BE2C (cell line): ENCODE data around the gene FBXO46.
A peak's percentile ranks its signal among the peaks of the same experiment; 100 is the strongest.

ENCODE experiments used
- DNase-seq: peaks from one replicate; pipeline ENCODE4 v3.0.0-alpha.2; 2020
- H3K27me3 ChIP-seq: fragments of 250-450 bp; sonication (Bioruptor Pico); 2 replicates; pipeline ENCODE4 v1.5.1; 2020; ENCODE audit warnings: mild to moderate bottlenecking
- H3K36me3 ChIP-seq: fragments of 250-450 bp; sonication (Bioruptor Pico); 2 replicates; pipeline ENCODE4 v1.5.1; 2020; ENCODE audit warnings: mild to moderate bottlenecking
- H3K4me1 ChIP-seq: fragments of 250-450 bp; sonication (Bioruptor Pico); 2 replicates; pipeline ENCODE4 v1.5.1; 2020
- H3K4me3 ChIP-seq: 2 replicates; pipeline ENCODE4 v1.5.1; 2011; ENCODE audit warnings: low read depth, low read length
- H3K9me3 ChIP-seq: fragments of 250-450 bp; sonication (Bioruptor Pico); 2 replicates; pipeline ENCODE4 v1.5.1; 2020
- TF ChIP-seq, protein P1 (sequence below): IDR thresholded peaks from 2 replicates; pipeline ENCODE4 v1.5.1; 2012; ENCODE audit warnings: mild to moderate bottlenecking, low read depth, low read length

The FBXO46 gene

DNA sequence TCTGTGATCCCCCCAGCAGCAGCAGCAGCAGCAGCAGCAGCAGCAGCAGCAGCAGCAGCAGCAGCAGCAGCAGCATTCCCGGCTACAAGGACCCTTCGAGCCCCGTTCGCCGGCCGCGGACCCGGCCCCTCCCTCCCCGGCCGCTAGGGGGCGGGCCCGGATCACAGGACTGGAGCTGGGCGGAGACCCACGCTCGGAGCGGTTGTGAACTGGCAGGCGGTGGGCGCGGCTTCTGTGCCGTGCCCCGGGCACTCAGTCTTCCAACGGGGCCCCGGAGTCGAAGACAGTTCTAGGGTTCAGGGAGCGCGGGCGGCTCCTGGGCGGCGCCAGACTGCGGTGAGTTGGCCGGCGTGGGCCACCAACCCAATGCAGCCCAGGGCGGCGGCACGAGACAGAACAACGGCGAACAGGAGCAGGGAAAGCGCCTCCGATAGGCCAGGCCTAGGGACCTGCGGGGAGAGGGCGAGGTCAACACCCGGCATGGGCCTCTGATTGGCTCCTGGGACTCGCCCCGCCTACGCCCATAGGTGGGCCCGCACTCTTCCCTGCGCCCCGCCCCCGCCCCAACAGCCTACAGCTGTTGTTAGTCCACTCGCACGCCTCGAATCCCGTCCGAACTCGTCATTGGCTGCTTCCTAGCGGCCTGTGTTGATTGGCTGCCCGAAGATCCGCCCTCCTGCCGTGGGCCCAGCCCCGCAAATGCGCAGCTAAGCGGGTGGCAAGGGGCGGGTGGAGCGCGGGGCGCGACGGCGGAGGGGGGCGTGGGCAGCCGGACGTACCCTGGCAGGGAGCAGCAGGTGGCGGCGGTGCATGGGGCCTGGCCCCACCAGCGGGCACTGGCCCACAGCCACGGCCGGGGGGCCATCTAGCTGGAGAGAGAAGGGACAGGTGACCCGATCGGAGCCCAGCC is 39.8 kb upstream of the FBXO46 start:
- Histone ChIP-seq H3K27me3 (peaks cover 22% of the 10 kb centered on the region), H3K4me3 (peak overlapping the region; percentile 66), H3K9me3 (no peaks in the 10 kb centered on the region), H3K36me3 (no peaks in the 10 kb centered on the region), H3K4me1 (peaks cover 8% of the 10 kb centered on the region)
- peak; percentile 99 for DNase-seq
- TF ChIP-seq, protein P1, sequence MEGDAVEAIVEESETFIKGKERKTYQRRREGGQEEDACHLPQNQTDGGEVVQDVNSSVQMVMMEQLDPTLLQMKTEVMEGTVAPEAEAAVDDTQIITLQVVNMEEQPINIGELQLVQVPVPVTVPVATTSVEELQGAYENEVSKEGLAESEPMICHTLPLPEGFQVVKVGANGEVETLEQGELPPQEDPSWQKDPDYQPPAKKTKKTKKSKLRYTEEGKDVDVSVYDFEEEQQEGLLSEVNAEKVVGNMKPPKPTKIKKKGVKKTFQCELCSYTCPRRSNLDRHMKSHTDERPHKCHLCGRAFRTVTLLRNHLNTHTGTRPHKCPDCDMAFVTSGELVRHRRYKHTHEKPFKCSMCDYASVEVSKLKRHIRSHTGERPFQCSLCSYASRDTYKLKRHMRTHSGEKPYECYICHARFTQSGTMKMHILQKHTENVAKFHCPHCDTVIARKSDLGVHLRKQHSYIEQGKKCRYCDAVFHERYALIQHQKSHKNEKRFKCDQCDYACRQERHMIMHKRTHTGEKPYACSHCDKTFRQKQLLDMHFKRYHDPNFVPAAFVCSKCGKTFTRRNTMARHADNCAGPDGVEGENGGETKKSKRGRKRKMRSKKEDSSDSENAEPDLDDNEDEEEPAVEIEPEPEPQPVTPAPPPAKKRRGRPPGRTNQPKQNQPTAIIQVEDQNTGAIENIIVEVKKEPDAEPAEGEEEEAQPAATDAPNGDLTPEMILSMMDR: peak; percentile 80

DNA sequence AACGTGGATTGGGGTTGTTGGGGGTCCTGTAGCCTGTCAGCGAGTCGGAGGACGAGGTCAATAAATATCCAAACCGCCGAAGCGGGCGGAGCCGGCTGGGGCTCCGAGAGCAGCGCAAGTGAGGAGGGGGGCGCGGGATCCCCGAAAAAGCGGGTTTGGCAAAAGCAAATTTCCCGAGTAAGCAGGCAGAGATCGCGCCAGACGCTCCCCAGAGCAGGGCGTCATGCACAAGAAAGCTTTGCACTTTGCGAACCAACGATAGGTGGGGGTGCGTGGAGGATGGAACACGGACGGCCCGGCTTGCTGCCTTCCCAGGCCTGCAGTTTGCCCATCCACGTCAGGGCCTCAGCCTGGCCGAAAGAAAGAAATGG is 39.1 kb upstream of the FBXO46 start:
- DNase-seq: no peak
- TF ChIP-seq, protein P1: no peak
- peaks cover 22% of the 10 kb centered on the region for H3K27me3 ChIP-seq
- H3K36me3 ChIP-seq: no peaks in the 10 kb centered on the region
- H3K4me1 ChIP-seq: peaks cover 8% of the 10 kb centered on the region
- H3K9me3 ChIP-seq: no peaks in the 10 kb centered on the region
- peak overlapping the region; percentile 66 for H3K4me3 ChIP-seq

DNA sequence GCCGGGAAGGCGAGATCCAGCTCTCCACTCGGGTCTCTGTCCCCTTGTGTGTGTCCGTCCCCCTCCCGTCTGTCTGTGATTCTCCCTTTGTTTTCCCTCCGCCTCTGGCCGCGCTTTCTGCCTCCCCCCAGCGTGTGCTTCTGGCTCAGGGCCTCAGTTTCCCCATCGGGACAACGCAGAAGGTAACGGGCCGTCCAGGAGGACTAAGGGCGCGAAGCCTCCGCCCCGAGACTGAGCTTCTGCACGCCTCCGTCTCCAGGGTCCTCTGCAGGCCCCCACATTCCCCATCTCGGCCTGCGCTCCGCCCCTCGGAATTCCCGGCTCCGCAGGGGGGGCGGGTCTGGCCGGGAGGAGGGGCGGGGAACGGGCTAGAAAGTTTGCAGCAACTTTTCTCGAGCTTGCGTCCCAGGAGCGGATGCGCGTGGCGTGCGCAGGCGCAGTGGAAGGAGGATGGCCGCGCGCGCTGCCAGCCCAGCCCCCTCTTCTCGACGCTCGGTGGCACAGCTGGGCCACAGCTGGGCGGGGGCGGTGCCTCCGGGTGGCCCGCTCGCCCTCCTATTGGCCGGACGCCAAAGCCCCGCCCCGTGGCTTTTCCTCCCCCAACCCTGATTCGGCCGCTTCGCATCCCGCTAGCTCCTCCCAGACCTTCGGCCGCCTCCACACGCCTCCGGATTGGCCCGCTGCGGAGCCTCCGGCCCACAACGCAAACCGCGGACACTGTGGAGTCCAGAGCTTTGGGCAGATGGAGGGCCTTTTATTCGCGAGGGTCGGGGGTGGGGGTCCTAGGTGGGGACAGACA is 38.5 kb upstream of the FBXO46 start, which contains the start of gene SIX5:
Gene SIX5 (minus strand): TSS at position 269 of the 799 bp plus-strand sequence. CDS start 408 bp downstream, outside the sequence.
- Histone ChIP-seq H3K36me3 (no peaks in the 10 kb centered on the region), H3K4me3 (peak within 1 kb of the TSS; percentile 70), H3K9me3 (no peaks in the 10 kb centered on the region), H3K4me1 (peaks cover 8% of the 10 kb centered on the region), H3K27me3 (peaks cover 22% of the 10 kb centered on the region)
- TF ChIP-seq, protein P1: no peak
- DNase-seq: peak; percentile 99

DNA sequence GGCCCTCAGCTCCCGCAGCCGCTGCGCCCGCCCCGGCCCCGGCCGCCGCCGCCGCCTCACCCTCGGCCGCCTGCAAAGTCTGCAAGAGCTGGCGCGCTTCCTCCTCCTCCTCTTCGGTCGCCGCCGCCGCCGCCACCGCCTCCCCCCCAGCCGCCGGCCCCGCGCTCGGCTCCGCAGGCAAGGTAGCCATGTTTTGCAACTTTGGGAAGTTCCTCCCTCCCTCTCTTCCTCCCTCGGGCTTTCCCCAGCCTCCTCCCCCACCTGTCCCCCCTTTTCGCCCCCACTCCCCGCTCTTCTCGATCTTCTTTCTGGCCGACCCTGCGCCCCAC is 37.9 kb upstream of the FBXO46 start:
- TF ChIP-seq, protein P1: no peak
- Histone ChIP-seq H3K9me3 (no peaks in the 10 kb centered on the region), H3K4me3 (peak overlapping the region; percentile 70), H3K27me3 (peaks cover 22% of the 10 kb centered on the region), H3K4me1 (peaks cover 8% of the 10 kb centered on the region), H3K36me3 (no peaks in the 10 kb centered on the region)
- no peak for DNase-seq

DNA sequence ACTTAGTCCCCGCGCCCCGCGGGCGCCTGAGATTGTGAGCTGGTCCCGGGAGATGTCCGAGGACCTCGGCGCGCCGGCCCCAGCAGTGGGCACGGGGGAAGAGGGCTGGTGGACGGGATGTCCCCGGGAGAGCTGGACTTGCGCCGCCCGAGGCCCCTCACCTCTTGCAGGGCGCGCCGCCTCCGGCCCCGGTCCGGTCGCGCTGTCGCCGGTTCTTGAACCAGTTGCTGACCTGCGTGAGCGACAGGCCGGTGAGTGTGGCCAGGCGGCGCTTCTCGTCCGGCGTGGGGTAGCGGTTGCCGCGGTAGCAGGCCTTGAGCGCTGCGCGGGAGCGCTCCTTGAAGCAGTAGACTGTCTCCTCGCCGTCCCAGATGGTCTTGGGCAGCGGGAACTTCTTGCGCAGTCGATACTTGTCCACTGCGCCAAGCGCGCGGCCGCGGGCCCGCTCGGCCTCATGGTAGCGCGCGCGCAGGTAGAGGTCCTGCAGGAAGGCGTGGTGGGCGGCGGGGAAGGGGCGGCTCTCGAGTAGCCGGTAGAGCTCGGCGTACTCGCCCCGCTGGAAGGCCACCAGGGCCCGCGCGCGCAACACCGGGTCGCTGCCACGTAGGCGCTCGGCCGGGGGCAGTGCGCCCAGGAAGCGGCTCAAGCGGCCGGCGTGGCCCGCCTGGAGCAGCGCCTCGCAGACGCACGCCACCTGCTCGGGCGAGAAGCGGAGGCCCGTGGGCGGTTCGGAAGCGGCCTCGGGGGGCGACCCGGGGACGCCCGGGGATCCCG is 37.4 kb upstream of the FBXO46 start:
- TF ChIP-seq, protein P1: no peak
- peaks cover 22% of the 10 kb centered on the region for H3K27me3 ChIP-seq
- peak overlapping the region; percentile 70 for H3K4me3 ChIP-seq
- H3K9me3 ChIP-seq: no peaks in the 10 kb centered on the region
- H3K4me1 ChIP-seq: peaks cover 8% of the 10 kb centered on the region
- DNase-seq: no peak
- no peaks in the 10 kb centered on the region for H3K36me3 ChIP-seq
